Activated CD4-positive, alpha-beta T cell treated with anti-CD3 and anti-CD28 coated beads for 36 hours (primary cell): ENCODE measurements around the gene HSPBP1. TPM values are rescaled to one million over a fixed set of nuclear protein-coding genes. Genes with fewer than 3 reads are reported as not detected.
"Not testable (repeated sequence)": the region's sequence is repeated elsewhere in the genome, so short reads cannot be mapped to it uniquely, and the experiment has no call there.

Experiments used
- ATAC-seq: fragments of 200-7000 bp; cut with Tn5 transposase; one replicate; pipeline ENCODE4 v1.10.0; 2021; ENCODE audit warnings: mild to moderate bottlenecking, moderate library complexity
- CTCF ChIA-PET: fragments of 350-600 bp; sonication (Branson Sonifier 250); formaldehyde crosslinking; loops from one replicate; lab custom pipeline; 2021; ENCODE audit warnings: antibody characterized with exemption; lab: Charles Lee
- POLR2A ChIA-PET: fragments of 350-600 bp; sonication (Branson Sonifier 250); formaldehyde crosslinking; loops from one replicate; lab custom pipeline; 2021; ENCODE audit warnings: antibody characterized with exemption, inconsistent platforms; lab: Charles Lee
- DNase-seq: peaks from one replicate; pipeline ENCODE4 v3.0.0-alpha.2; 2020
- H3K27ac Mint-ChIP-seq: one replicate; pipeline ENCODE4 v1.8.0; 2021; ENCODE audit warnings: mixed read lengths
- H3K27me3 Mint-ChIP-seq: one replicate; pipeline ENCODE4 v1.8.0; 2021; ENCODE audit warnings: mixed read lengths
- H3K36me3 Mint-ChIP-seq: one replicate; pipeline ENCODE4 v1.8.0; 2021; ENCODE audit warnings: low read depth, mixed read lengths
- H3K4me1 Mint-ChIP-seq: one replicate; pipeline ENCODE4 v1.8.0; 2021; ENCODE audit warnings: mixed read lengths
- H3K4me3 Mint-ChIP-seq: one replicate; pipeline ENCODE4 v1.8.0; 2021; ENCODE audit warnings: mild to moderate bottlenecking, moderate library complexity, mixed read lengths
- H3K9me3 Mint-ChIP-seq: one replicate; pipeline ENCODE4 v1.8.0; 2021; ENCODE audit warnings: low read depth, mixed read lengths
- intact Hi-C, 2 experiments: fragments of 100-400 bp; cut with DNase I in 1 of 2; cut with micrococcal nuclease in 1 of 2; formaldehyde crosslinking; loops; one replicate each; pipeline versions ENCODE4 v1.14.2 to v1.15.1; 2022 to 2024; cut with DNase I, micrococcal nuclease
- total RNA-seq, 2 experiments: library from RNA; stranded (reverse); gene quantifications; one replicate each; pipeline ENCODE4 v1.2.3, GENCODE V29; 2021

Gene HSPBP1, protein sequence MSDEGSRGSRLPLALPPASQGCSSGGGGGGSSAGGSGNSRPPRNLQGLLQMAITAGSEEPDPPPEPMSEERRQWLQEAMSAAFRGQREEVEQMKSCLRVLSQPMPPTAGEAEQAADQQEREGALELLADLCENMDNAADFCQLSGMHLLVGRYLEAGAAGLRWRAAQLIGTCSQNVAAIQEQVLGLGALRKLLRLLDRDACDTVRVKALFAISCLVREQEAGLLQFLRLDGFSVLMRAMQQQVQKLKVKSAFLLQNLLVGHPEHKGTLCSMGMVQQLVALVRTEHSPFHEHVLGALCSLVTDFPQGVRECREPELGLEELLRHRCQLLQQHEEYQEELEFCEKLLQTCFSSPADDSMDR
- 10 to 100 TPM; 41.1 to 45.2 TPM for total RNA-seq

DNA sequence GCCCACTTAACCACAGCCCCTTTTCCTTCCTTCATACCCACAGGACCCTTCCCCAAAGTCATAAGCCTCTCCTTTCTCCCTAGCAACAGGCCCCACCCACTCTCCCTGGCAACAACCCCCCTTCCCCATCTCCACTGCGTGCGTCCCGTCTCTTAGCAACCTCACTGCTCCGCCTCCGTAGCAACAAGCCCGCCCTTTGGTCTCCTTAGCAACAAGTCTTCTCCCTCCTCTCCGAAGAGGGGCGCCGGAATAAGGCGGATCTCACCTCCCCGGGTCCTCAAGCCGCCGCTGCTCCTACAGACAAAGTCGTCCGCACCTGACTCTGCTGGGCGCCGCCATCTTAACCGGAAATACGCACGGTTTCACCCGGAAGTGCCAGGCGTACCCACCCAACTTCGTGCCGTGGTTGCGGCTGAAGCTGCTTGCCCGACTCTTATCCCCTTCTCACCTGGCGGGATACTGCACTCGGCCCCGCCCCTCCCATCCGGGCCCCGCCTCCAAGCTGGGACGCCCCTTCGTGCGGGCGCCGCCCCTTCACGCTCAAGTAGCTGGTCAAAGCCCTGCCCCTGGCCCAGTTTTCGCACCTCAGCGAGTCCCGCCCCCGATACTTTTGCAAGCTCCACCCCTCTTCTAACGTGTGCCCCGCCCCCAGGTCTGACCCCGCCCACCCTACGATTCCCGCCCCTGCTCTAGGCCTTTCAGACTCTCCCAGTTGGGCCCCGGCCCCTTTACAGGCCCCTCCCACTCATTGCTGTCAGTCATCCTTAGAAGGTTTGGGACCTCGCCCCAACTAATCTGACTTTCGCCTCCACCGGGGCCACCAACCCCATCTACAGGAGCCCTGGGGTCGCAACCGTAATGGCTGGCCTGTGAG lies at the start of gene HSPBP1:
TSS of gene HSPBP1 (minus strand) at position 341 of the 874 bp plus-strand sequence. CDS start 502 bp downstream, outside the sequence.
- ATAC-seq (peak; percentile 92), DNase-seq (peak; percentile 98)
- Mint-ChIP-seq H3K27me3 (no peaks in the 10 kb centered on the region), H3K9me3 (no peaks in the 10 kb centered on the region), H3K27ac (peak within 1 kb of the TSS; percentile 98), H3K4me1 (peaks cover 24% of the 10 kb centered on the region), H3K4me3 (peak within 1 kb of the TSS; percentile 100), H3K36me3 (peaks cover 10% of the 10 kb centered on the region)
- intact Hi-C loops, result loop anchor here (1.0 kb wide), 14 partner anchors 21 to 1090 kb away; partner anchors contain the start of genes KMT5C (in 2 of the 2), PPP6R1 (in 2 of the 2), FIZ1 (in 1 of the 2) and ISOC2 (in 1 of the 2)
- POLR2A ChIA-PET, result interaction anchor here (0.5 to 1.3 kb wide), 6 partner anchors 13 to 128 kb away, joined by 3 to 12 read pairs (median 4); partner anchors contain the start of genes PPP6R1 and UBE2S
- CTCF ChIA-PET, result interaction anchor here (0.5 to 1.5 kb wide), 11 partner anchors 18 to 196 kb away, joined by 3 to 6 read pairs (median 3); partner anchors contain the start of genes PPP6R1, TNNT1 and ZNF628

DNA sequence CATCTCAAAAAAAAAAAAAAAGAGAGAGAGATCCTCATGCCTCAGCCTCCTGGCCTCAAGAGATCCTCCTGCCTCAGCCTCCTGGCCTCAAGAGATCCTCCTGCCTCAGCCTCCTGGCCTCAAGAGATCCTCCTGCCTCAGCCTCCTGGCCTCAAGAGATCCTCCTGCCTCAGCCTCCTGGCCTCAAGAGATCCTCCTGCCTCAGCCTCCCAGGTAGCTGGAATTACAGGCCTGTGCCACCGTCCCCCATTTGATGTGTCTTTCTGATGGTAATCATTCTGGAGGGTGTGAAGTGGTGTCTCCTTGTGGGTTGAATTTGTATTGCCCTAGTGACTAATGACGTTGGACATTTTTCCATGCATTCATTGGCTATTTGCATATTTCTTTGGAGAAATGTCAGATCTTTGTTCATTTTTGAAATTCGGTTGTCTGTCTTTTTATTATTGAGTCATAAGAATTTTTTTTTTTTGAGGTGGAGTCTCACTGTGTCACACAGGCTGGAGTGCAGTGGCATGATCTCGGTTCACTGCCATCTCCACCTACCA lies 48.9 kb upstream of the HSPBP1 start:
- H3K27ac Mint-ChIP-seq, H3K4me3 Mint-ChIP-seq, H3K4me1 Mint-ChIP-seq, H3K9me3 Mint-ChIP-seq, H3K27me3 Mint-ChIP-seq, DNase-seq, CTCF ChIA-PET, H3K36me3 Mint-ChIP-seq, intact Hi-C loops, POLR2A ChIA-PET, ATAC-seq: not testable (repeated sequence)

DNA sequence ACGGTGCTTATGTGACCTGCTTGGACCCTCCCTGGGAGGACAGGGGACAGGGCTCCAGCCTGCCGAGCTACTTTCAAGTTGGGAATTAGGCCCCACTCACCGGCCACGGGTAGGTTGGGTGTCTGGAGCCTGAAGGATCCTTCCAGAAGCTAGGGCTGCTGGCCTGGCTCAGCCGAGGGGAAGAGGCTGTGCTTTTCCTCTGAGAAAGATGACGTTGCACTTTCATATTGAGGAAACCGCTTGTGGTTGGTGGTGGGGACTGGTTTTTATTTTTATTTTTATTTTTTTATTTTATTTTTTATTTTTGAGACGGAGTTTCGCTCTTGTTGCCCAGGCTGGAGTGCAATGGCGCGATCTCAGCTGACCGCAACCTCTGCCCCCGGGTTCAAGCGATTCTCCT lies 45.3 kb upstream of the HSPBP1 start, which contains the start of gene TMEM150B:
TSS of gene TMEM150B (minus strand) at position 170 of the 400 bp plus-strand sequence. CDS start 4,305 bp downstream, outside the sequence.
- no peak for DNase-seq
- CTCF ChIA-PET, result no interaction called here
- POLR2A ChIA-PET, result no interaction called here
- Mint-ChIP-seq H3K9me3 (no peaks in the 10 kb centered on the region), H3K27me3 (peaks cover 5% of the 10 kb centered on the region), H3K36me3 (no peaks in the 10 kb centered on the region), H3K4me1 (no peaks in the 10 kb centered on the region), H3K27ac (no peak within 1 kb of the TSS), H3K4me3 (no peak within 1 kb of the TSS)
- no peak for ATAC-seq
- intact Hi-C loops, result no loop called here

DNA sequence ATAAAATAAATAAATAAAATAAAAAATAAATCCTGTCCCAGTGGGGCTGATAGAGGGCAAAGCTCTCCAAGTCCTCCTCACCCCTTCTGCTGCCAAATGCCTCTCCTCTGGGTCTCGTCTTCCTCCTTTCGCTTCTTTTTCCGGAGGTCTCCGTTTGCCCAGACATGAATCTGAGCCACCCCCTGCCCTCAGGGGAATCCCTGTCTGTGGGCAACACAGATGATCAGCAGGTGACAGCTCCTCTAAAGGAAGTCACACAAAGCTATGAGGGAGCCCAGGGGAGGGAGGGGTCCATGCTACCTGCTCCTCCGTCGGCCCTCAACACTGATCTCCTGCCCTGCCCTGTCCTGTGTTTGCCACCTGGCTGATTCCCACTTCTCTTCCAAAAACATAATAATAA lies 44.8 kb upstream of the HSPBP1 start:
- CTCF ChIA-PET, result no interaction called here
- POLR2A ChIA-PET, result no interaction called here

DNA sequence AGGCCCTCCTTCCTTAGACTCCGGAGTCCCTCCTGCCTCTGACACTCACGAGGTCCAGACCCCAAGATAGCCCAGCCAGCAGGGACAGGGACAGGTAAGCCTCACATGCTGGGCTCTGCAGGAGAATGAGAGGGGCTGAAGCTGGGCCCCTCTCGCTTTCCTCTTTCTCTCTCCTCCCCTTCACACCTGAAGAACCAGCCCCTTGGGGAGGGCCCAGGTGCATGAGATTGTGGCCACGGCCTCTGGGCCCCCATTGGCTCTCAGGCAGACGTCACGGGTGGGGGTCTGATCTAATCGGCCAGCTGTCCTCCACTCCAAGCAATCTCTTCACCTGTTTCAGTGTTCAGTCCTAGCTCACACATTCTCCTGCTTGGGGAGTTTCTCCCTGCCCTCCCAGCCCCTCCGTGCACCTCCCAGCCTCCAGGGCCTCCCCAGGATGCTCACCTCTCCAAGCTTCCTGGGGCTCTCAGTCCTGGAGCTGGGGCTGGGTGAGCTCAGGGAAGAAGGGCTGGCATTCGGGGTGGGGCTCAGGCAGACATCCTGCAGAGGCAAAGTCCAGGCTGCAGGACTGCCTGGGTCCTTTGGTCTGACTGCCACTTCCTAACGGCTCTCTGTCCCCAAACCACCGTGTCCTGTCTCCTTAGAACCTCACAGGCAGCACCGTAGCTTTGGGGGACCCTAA lies 42.4 kb upstream of the HSPBP1 start:
- POLR2A ChIA-PET, result no interaction called here

More for the DNA sequence above, 44.8 kb upstream of the HSPBP1 start:
- Mint-ChIP-seq H3K9me3 (no peaks in the 10 kb centered on the region), H3K27ac (no peak overlapping the region), H3K4me1 (no peaks in the 10 kb centered on the region), H3K27me3 (peaks cover 5% of the 10 kb centered on the region), H3K36me3 (no peaks in the 10 kb centered on the region), H3K4me3 (no peak overlapping the region)
- DNase-seq (no peak), ATAC-seq (no peak)
- intact Hi-C loops, result no loop called here

DNA sequence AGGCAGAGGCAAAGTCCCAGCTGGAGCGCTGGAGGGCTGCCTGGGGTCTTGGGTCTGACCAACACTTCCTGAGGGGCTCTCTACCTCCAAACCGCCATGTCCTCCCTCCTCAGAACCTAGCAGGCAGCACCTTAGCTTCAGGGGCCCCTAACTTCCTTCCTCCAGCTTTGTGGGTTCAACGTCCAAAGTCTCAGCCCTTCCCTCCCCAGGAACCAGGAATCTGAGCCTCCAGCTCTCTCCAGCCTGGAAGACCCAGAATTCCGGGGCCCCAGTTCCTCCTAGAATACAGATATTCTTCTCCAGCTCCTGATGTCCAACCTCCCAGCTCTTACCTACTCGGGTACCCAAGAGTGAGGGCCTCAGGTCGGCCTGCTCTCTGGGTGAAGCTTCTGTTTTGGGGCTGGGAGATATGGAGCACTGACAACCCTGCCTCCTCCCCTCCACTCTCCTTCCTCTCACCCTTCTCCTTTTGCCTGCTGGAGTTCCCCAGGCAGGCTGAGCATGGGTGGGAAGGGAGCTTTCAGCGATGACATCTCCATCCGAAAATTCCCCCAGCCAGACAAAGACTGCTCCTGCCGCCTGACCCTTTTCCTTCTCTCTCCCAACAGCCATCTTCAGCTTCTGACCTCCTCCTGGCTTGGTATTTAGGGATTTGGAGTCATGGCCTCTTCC lies 41.7 kb upstream of the HSPBP1 start:
- H3K4me3 Mint-ChIP-seq, result no peak overlapping the region
- ChIA-PET CTCF (interaction anchor here (0.5 to 1.0 kb wide), 3 partner anchors 51 to 116 kb away, joined by 3 read pairs; no protein-coding TSS in a partner anchor), POLR2A (no interaction called here)
- no peak for DNase-seq
- no peaks in the 10 kb centered on the region for H3K9me3 Mint-ChIP-seq
- H3K27me3 Mint-ChIP-seq, result peaks cover 5% of the 10 kb centered on the region
- ATAC-seq, result no peak
- intact Hi-C loops, result no loop called here
- no peaks in the 10 kb centered on the region for H3K4me1 Mint-ChIP-seq
- H3K36me3 Mint-ChIP-seq, result no peaks in the 10 kb centered on the region
- no peak overlapping the region for H3K27ac Mint-ChIP-seq

More for the DNA sequence above, 42.4 kb upstream of the HSPBP1 start:
- Mint-ChIP-seq H3K4me3 (no peak overlapping the region), H3K36me3 (no peaks in the 10 kb centered on the region), H3K9me3 (no peaks in the 10 kb centered on the region), H3K27me3 (peaks cover 5% of the 10 kb centered on the region), H3K27ac (no peak overlapping the region), H3K4me1 (no peaks in the 10 kb centered on the region)
- intact Hi-C loops, result no loop called here
- no peak for ATAC-seq
- CTCF ChIA-PET, result interaction anchor here (0.5 to 1.0 kb wide), 5 partner anchors 51 to 1048 kb away, joined by 3 to 4 read pairs (median 3); no protein-coding TSS in a partner anchor
- DNase-seq, result no peak

DNA sequence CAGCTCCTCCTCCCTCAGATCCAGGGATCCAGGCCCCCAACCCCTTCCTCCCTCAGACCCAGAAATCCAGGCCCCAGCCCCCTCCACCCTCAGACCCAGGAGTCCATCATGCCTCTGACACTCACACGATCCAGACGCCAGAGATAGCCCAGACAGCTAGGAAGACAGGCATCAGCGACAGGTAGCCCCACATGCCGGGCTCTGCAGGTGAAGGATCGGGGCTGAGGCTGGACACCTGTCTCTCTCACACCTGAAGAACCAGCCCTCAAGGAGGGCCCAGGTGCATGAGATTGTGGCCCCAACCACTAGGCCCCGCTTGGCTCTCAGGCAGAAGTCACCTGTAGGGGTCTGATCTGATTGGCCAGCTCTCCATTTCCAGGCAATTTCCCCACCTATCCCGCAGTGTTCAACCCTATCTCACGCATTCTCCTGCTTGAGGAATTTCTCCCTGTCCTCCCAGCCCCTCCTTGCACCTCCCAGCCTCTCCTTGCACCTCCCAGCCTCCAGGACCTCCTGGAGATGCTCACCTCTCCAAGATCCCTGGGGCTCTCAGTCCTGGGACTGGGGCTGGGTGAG lies 41.0 kb upstream of the HSPBP1 start:
- no peak overlapping the region for H3K4me3 Mint-ChIP-seq
- peaks cover 5% of the 10 kb centered on the region for H3K27me3 Mint-ChIP-seq
- no peaks in the 10 kb centered on the region for H3K4me1 Mint-ChIP-seq
- intact Hi-C loops, result no loop called here
- ChIA-PET CTCF (no interaction called here), POLR2A (no interaction called here)
- DNase-seq (no peak), ATAC-seq (no peak)
- H3K27ac Mint-ChIP-seq, result no peak overlapping the region
- no peaks in the 10 kb centered on the region for H3K9me3 Mint-ChIP-seq
- no peaks in the 10 kb centered on the region for H3K36me3 Mint-ChIP-seq

DNA sequence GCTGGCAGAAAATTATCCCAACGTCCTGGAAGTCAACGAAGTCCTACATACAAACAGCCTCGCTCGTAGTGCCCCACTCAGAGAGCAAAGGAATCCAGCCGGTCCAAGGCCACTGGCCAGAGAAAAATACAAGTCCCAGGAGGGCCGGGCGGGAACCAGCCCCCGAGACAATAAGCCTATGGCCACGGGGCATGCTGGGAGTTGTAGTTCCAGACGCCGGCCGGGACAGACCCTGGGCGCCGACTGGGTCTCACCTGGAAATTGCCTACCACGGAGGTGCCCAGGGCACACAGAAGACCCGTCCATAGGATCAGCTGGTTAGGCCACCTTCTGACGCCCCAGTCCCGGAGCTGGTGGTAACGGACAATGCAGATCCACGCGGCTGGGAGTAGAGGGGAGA lies 39.9 kb upstream of the HSPBP1 start:
- CTCF ChIA-PET, result interaction anchor here (1.4 kb wide), 1 partner anchor 28 kb away, joined by 5 read pairs; no protein-coding TSS in a partner anchor
- intact Hi-C loops, result no loop called here
- Mint-ChIP-seq H3K27me3 (peaks cover 5% of the 10 kb centered on the region), H3K9me3 (no peaks in the 10 kb centered on the region), H3K36me3 (no peaks in the 10 kb centered on the region), H3K27ac (no peak overlapping the region), H3K4me3 (no peak overlapping the region), H3K4me1 (no peaks in the 10 kb centered on the region)
- DNase-seq, result no peak
- POLR2A ChIA-PET, result no interaction called here
- ATAC-seq, result peak; percentile 49

DNA sequence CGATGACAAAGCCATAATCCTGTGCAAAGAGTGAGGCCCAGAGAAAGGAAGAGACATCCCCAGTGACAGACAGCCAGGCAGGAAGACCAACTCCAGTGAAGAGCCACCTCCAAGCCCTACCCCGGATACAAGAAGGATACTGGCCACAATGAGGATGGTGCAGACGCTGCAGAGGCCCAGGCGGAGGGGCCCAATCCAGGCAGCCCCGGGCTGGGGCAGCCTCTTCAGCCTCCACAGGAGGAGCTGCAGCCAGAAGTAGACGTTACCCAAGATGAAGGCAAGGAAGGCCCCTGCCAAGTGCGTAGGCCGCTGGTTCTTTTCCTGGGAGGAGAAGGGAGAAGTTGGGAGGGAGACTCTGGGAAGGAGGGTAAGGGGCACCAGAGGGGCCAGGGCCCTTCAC lies 36.7 kb upstream of the HSPBP1 start:
- POLR2A ChIA-PET, result no interaction called here
- Mint-ChIP-seq H3K9me3 (no peaks in the 10 kb centered on the region), H3K27ac (no peak overlapping the region), H3K4me1 (no peaks in the 10 kb centered on the region), H3K4me3 (no peak overlapping the region), H3K36me3 (no peaks in the 10 kb centered on the region), H3K27me3 (no peaks in the 10 kb centered on the region)
- DNase-seq (no peak), ATAC-seq (no peak)
- intact Hi-C loops, result no loop called here
- CTCF ChIA-PET, result no interaction called here

DNA sequence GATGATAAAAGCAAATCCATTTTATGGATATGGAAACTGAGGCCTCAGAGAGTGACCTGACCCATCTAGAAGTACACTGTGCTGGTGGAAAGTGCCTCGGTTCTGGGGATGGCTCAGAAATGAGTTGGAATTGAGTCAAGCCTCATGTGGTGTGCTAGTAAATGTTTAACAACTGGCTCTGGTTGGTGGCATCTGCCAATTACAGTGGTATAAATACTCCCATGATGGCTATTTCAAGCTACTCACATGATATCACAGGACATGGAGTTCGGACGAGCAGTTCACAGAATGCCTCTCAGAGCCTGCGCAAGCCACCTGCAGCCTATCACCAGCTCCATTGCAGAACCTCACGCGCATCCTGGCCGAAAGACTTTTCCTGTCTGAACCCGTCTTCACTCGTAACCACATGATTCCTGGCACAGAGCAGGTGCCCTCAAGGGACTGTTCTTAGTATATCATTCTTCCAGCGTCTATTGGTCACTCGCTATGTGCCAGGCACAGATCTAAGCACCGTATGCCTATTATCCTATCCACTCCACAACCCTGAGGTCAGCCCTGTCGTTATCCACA lies 36.1 kb upstream of the HSPBP1 start:
- H3K27me3 Mint-ChIP-seq, result no peaks in the 10 kb centered on the region
- H3K9me3 Mint-ChIP-seq, result no peaks in the 10 kb centered on the region
- H3K27ac Mint-ChIP-seq, result no peak overlapping the region
- no peaks in the 10 kb centered on the region for H3K4me1 Mint-ChIP-seq
- no peak overlapping the region for H3K4me3 Mint-ChIP-seq
- intact Hi-C loops, result no loop called here
- no peak for DNase-seq
- ChIA-PET CTCF (interaction anchor here (0.6 kb wide), 1 partner anchor 137 kb away, joined by 4 read pairs; no protein-coding TSS in a partner anchor), POLR2A (no interaction called here)
- no peak for ATAC-seq
- no peaks in the 10 kb centered on the region for H3K36me3 Mint-ChIP-seq
